GM12801 (cell line): ENCODE measurements around the gene COMMD1.

Experiments
- CTCF ChIP-seq: IDR thresholded peaks from one replicate; pipeline ENCODE4 v1.5.1; 2011; ENCODE audit warnings: control low read depth; ENCODE audit not compliant: insufficient read length; ENCODE audit errors: extremely low read depth

Gene COMMD1

GRCh38 chr2:62054916-62055450 is 149.5 kb downstream of the COMMD1 start:
- TF ChIP-seq CTCF, result no peak

GRCh38 chr2:62055724-62056336 is 150.4 kb downstream of the COMMD1 start:
- TF ChIP-seq CTCF, result no peak

GRCh38 chr2:62056341-62056740 is 150.9 kb downstream of the COMMD1 start:
- TF ChIP-seq CTCF, result no peak

GRCh38 chr2:62065243-62065642 is 159.8 kb downstream of the COMMD1 start:
- TF ChIP-seq CTCF, result no peak

- TF ChIP-seq CTCF, result no peak
Measured at GRCh38 chr2:62071126-62071598, 165.7 kb downstream of the COMMD1 start.

- no peak for TF ChIP-seq CTCF
Measured at GRCh38 chr2:62071760-62072680, 166.5 kb downstream of the COMMD1 start.

- TF ChIP-seq CTCF, result no peak
Measured at GRCh38 chr2:62074233-62074632, 168.8 kb downstream of the COMMD1 start.
